NB4 (cell line): ENCODE results near the gene NME7.

Experiments
- CTCF ChIP-seq: IDR thresholded peaks from one replicate; pipeline ENCODE4 v1.5.1; 2012; ENCODE audit warnings: low read depth, low read length
- MAX ChIP-seq: IDR thresholded peaks from 2 replicates; pipeline ENCODE4 v1.6.1; 2011; ENCODE audit warnings: low read depth, low read length
- MYC ChIP-seq: IDR thresholded peaks from 2 replicates; pipeline ENCODE4 v1.6.1; 2011; ENCODE audit warnings: low read depth, low read length
- POLR2A ChIP-seq: IDR thresholded peaks from 2 replicates; pipeline ENCODE4 v1.6.1; 2011; ENCODE audit warnings: mild to moderate bottlenecking; ENCODE audit not compliant: insufficient read length; ENCODE audit errors: extremely low read depth

- TF ChIP-seq CTCF (no peak), MAX (no peak), POLR2A (no peak), MYC (no peak)
Observed at GRCh38 chr1:169250022-169250421, 117.6 kb downstream of the NME7 start.
